HTERT RPE-1 (cell line): ENCODE results near the gene SLC45A1.

Experiments used
- in situ Hi-C: fragments of 300-500 bp; cut with MboI; formaldehyde crosslinking; loops from 4 replicates; pipeline ENCODE4 v1.14.3; 2020; ENCODE audit warnings: low sequenced_read_pairs

Gene SLC45A1

GRCh38 chr1:8333246-8333987, 15.5 kb downstream of the SLC45A1 start:
- in situ Hi-C loops: no loop called here

- in situ Hi-C loops: no loop called here
Measured at GRCh38 chr1:8334106-8334851, 16.4 kb downstream of the SLC45A1 start.

- in situ Hi-C loops: no loop called here
Measured at GRCh38 chr1:8335246-8335645, 17.3 kb downstream of the SLC45A1 start.

GRCh38 chr1:8337776-8338525, 20.0 kb downstream of the SLC45A1 start:
- in situ Hi-C loops: no loop called here

- in situ Hi-C loops: no loop called here
Measured at GRCh38 chr1:8338526-8339202, 20.8 kb downstream of the SLC45A1 start.

GRCh38 chr1:8339203-8339600, 21.3 kb downstream of the SLC45A1 start:
- in situ Hi-C loops: no loop called here

GRCh38 chr1:8340448-8340847, 22.5 kb downstream of the SLC45A1 start:
- in situ Hi-C loops: no loop called here

GRCh38 chr1:8342325-8342724, 24.4 kb downstream of the SLC45A1 start:
- in situ Hi-C loops: no loop called here

- in situ Hi-C loops: no loop called here
Measured at GRCh38 chr1:8343044-8343443, 25.1 kb downstream of the SLC45A1 start.

GRCh38 chr1:8343464-8344001, 25.6 kb downstream of the SLC45A1 start:
- in situ Hi-C loops: no loop called here

GRCh38 chr1:8344893-8345507, 27.1 kb downstream of the SLC45A1 start:
- in situ Hi-C loops: no loop called here

- in situ Hi-C loops: no loop called here
Measured at GRCh38 chr1:8345621-8346415, 27.9 kb downstream of the SLC45A1 start.

GRCh38 chr1:8347635-8348034, 29.7 kb downstream of the SLC45A1 start:
- in situ Hi-C loops: no loop called here

- in situ Hi-C loops: no loop called here
Measured at GRCh38 chr1:8348047-8348776, 30.3 kb downstream of the SLC45A1 start.

- in situ Hi-C loops: no loop called here
Measured at GRCh38 chr1:8348777-8349472, 31.0 kb downstream of the SLC45A1 start.

- in situ Hi-C loops: no loop called here
Measured at GRCh38 chr1:8349473-8349865, 31.6 kb downstream of the SLC45A1 start.

GRCh38 chr1:8349961-8350360, 32.0 kb downstream of the SLC45A1 start:
- in situ Hi-C loops: no loop called here

GRCh38 chr1:8350914-8351684, 33.2 kb downstream of the SLC45A1 start:
- in situ Hi-C loops: no loop called here
